HepG2 (cell line): ENCODE results near the gene SH2D7. TPM values are rescaled to one million over a fixed set of nuclear protein-coding genes. Genes with fewer than 3 reads are reported as not detected.

Source experiments
- MIXL1 ChIP-seq: IDR thresholded peaks from 2 replicates; pipeline ENCODE4 v1.6.1; 2016
- MXD1 ChIP-seq: sonication (generic); formaldehyde crosslinking; IDR thresholded peaks from 2 replicates; pipeline ENCODE4 v1.4.0; 2020; ENCODE audit warnings: mild to moderate bottlenecking, missing genetic modification reagents
- MYC ChIP-seq: sonication (generic); formaldehyde crosslinking; IDR thresholded peaks from 2 replicates; pipeline ENCODE4 v1.9.0; 2021; ENCODE audit warnings: missing genetic modification reagents, borderline replicate concordance
- RFXAP ChIP-seq: sonication (generic); formaldehyde crosslinking; IDR thresholded peaks from 2 replicates; pipeline ENCODE4 v1.4.0; 2020; ENCODE audit warnings: missing genetic modification reagents, borderline replicate concordance
- RNF2 ChIP-seq: fragments of 450-650 bp; conservative IDR thresholded peaks from 2 replicates; pipeline ENCODE4 v1.6.1; 2016; ENCODE audit warnings: low read depth
- ZBTB14 ChIP-seq: sonication (generic); formaldehyde crosslinking; IDR thresholded peaks from 2 replicates; pipeline ENCODE4 v1.4.0; 2020; ENCODE audit warnings: missing genetic modification reagents
- ZNF382 ChIP-seq: sonication (generic); formaldehyde crosslinking; IDR thresholded peaks from 2 replicates; pipeline ENCODE4 v1.5.0; 2020; ENCODE audit warnings: missing genetic modification reagents, mild to moderate bottlenecking, borderline replicate concordance
- polyA plus RNA-seq, 8 experiments: library from polyadenylated mRNA; depleted of rRNA in 3 of 8; stranded (reverse) in 7 of 8; unstranded in 1 of 8; fragments of >200 nt; fragmentation: Illumina TruSeq in 4 of 8; extraction: Trizol in 4 of 8; gene quantifications; 2 replicates each; pipeline versions ENCODE4 v1.2.1 to v1.2.3, GENCODE V29; 2011 to 2016; ENCODE audit warnings: low read depth in 4 of 8, missing spikeins in 1 of 8, mixed read lengths in 1 of 8; ENCODE audit not compliant: insufficient read depth in 1 of 8
- total RNA-seq, 5 experiments: library from RNA; depleted of rRNA; stranded (reverse); fragments of >200 nt; fragmentation: Illumina TruSeq; extraction: Trizol; gene quantifications; 2 replicates each; pipeline ENCODE4 v1.2.3, GENCODE V29; 2016; ENCODE audit warnings: low read depth in 1 of 5
- TF ChIP-seq, protein P1 (sequence below): IDR thresholded peaks from 2 replicates; pipeline ENCODE4 v1.6.1; 2016; ENCODE audit warnings: low read depth, missing genetic modification reagents, missing compliant biosample characterization

Gene SH2D7
- total and polyA plus RNA-seq, 2 of the 13 experiments (the other 11 are each of a cell fraction or from before 2014, with no cell fraction given): not detected

DNA sequence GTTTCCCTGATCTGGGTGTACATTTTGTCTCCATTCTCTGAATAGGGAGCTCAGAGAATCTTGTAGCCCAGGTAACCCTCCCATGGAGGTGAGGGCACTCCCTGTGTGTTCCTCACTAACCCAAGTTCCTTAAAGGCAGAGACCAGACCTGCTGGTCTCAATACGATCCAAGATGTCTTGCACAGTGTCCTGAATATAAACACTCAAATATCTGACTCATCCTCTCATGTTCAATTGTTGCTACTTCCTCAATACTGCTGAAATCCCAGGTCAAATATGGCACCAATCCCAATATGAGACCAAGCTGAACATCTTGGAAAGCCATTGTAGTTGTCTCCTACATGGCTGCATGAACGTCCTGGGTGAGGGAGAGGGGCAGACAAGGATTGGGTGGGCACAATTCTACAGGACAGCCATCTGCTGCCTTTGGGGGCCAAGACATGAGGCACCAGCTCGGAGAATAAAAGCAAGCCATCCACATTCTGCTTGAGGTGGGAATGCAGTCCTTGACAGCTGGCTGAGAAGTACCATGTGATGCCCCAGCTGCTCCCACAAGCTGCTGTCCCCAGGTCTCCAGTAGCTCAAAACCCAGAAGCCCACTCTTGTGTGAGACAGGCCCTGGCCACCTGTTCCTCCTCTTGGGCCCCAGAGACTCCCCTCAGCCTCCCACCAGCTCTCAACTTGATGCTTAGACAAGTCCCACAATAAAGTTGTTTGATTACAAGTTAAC is 33.1 kb upstream of the SH2D7 start (continued):
- TF ChIP-seq, protein P1, sequence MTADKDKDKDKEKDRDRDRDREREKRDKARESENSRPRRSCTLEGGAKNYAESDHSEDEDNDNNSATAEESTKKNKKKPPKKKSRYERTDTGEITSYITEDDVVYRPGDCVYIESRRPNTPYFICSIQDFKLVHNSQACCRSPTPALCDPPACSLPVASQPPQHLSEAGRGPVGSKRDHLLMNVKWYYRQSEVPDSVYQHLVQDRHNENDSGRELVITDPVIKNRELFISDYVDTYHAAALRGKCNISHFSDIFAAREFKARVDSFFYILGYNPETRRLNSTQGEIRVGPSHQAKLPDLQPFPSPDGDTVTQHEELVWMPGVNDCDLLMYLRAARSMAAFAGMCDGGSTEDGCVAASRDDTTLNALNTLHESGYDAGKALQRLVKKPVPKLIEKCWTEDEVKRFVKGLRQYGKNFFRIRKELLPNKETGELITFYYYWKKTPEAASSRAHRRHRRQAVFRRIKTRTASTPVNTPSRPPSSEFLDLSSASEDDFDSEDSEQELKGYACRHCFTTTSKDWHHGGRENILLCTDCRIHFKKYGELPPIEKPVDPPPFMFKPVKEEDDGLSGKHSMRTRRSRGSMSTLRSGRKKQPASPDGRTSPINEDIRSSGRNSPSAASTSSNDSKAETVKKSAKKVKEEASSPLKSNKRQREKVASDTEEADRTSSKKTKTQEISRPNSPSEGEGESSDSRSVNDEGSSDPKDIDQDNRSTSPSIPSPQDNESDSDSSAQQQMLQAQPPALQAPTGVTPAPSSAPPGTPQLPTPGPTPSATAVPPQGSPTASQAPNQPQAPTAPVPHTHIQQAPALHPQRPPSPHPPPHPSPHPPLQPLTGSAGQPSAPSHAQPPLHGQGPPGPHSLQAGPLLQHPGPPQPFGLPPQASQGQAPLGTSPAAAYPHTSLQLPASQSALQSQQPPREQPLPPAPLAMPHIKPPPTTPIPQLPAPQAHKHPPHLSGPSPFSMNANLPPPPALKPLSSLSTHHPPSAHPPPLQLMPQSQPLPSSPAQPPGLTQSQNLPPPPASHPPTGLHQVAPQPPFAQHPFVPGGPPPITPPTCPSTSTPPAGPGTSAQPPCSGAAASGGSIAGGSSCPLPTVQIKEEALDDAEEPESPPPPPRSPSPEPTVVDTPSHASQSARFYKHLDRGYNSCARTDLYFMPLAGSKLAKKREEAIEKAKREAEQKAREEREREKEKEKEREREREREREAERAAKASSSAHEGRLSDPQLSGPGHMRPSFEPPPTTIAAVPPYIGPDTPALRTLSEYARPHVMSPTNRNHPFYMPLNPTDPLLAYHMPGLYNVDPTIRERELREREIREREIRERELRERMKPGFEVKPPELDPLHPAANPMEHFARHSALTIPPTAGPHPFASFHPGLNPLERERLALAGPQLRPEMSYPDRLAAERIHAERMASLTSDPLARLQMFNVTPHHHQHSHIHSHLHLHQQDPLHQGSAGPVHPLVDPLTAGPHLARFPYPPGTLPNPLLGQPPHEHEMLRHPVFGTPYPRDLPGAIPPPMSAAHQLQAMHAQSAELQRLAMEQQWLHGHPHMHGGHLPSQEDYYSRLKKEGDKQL (CRISPR knock-in tag): no peak
- no peak for TF ChIP-seq RNF2
- no peak for TF ChIP-seq MIXL1 (CRISPR knock-in tag)
- no peak for TF ChIP-seq RFXAP (CRISPR knock-in tag)
- no peak for TF ChIP-seq MYC (CRISPR knock-in tag)
- TF ChIP-seq ZBTB14 (CRISPR knock-in tag): no peak
- TF ChIP-seq ZNF382 (CRISPR knock-in tag): no peak
- TF ChIP-seq MXD1 (CRISPR knock-in tag): no peak
